BJ (cell line): Measurements from ENCODE around the gene SLMAP. TPM values are rescaled to one million over a fixed set of nuclear protein-coding genes. Genes with fewer than 3 reads are reported as not detected.
"Not testable (repeated sequence)": the region's sequence is repeated elsewhere in the genome, so short reads cannot be mapped to it uniquely, and the experiment has no call there.

Experiments used
- CTCF ChIA-PET: fragments of 350-600 bp; formaldehyde crosslinking; extraction: SDS; loops from one replicate; lab custom pipeline; 2021; ENCODE audit warnings: antibody characterized with exemption, inconsistent platforms; lab: Yijun Ruan, JAX
- POLR2A ChIA-PET: fragments of 300-600 bp; sonication (Branson Sonifier 250); formaldehyde crosslinking; extraction: SDS; loops from one replicate; lab custom pipeline; 2021; ENCODE audit warnings: antibody characterized with exemption; lab: Charles Lee
- DNase-seq: peaks from one replicate; pipeline ENCODE4 v3.0.0-alpha.2; 2011; ENCODE audit warnings: low read depth
- H3K27me3 ChIP-seq: 2 replicates; pipeline ENCODE4 v1.6.0; 2011; ENCODE audit warnings: low read length; ENCODE audit not compliant: control insufficient read depth, insufficient read depth
- H3K36me3 ChIP-seq: 2 replicates; pipeline ENCODE4 v1.5.1; 2011; ENCODE audit warnings: low read length; ENCODE audit not compliant: control insufficient read depth, insufficient read depth
- H3K4me3 ChIP-seq: 2 replicates; pipeline ENCODE4 v1.5.1; 2011; ENCODE audit warnings: low read depth, mild to moderate bottlenecking, control low read depth, low read length
- CTCF ChIP-seq: IDR thresholded peaks from 2 replicates; pipeline ENCODE4 v1.5.1; 2011; ENCODE audit warnings: low read depth, mild to moderate bottlenecking, control low read depth, inconsistent platforms, low read length, moderate library complexity; ENCODE audit not compliant: insufficient read depth
- polyA plus RNA-seq: library from polyadenylated mRNA; depleted of rRNA; stranded (reverse); fragments of >200 nt; gene quantifications from 2 replicates; pipeline ENCODE4 v1.2.3, GENCODE V29; 2011

The SLMAP gene
- polyA plus RNA-seq, 1 experiment: 24.1 TPM

- Histone ChIP-seq H3K27me3 (no peaks in the 10 kb centered on the region), H3K36me3 (no peaks in the 10 kb centered on the region), H3K4me3 (no peak overlapping the region)
- no peak for DNase-seq
- POLR2A ChIA-PET: no interaction called here
- TF ChIP-seq CTCF: no peak
- CTCF ChIA-PET: interaction anchor here (0.6 to 5.3 kb wide), 6 partner anchors 9 to 459 kb away, joined by 3 to 44 read pairs (median 4); no protein-coding TSS in a partner anchor
Observed at GRCh38 chr3:57855943-57856342, 99.8 kb downstream of the SLMAP start.

GRCh38 chr3:57856675-57857074 lies 100.6 kb downstream of the SLMAP start:
- ChIA-PET CTCF (interaction anchor here (1.0 to 5.3 kb wide), 4 partner anchors 8 to 460 kb away, joined by 3 to 44 read pairs (median 4); no protein-coding TSS in a partner anchor), POLR2A (no interaction called here)
- H3K36me3 ChIP-seq: no peaks in the 10 kb centered on the region
- TF ChIP-seq CTCF: peak; percentile 23; the same call in 1 of the 2 replicates
- no peaks in the 10 kb centered on the region for H3K27me3 ChIP-seq
- no peak overlapping the region for H3K4me3 ChIP-seq
- no peak for DNase-seq

DNA sequence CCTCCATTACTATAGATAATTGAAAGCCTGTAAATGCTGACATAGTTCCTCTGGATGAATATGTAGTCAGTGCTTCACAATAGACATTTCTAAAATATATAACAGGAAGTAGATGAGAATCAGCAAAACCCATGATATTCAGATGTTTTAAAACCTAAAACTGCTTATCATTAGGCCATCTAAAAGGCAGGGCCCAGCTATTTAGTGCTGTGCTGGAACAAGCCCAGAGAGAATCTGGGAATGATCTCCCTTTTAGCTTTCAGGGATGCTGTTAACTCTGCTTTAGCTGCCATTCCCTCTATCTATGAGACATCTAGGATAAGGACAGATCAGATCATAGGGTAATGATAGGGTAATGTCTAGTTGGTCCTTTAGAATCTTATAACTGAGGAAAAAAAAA lies 106.8 kb downstream of the SLMAP start:
- ChIA-PET CTCF (interaction anchor here (1.0 kb wide), 1 partner anchor 151 kb away, joined by 4 read pairs; no protein-coding TSS in a partner anchor), POLR2A (no interaction called here)
- DNase-seq: no peak
- Histone ChIP-seq H3K36me3 (no peaks in the 10 kb centered on the region), H3K27me3 (no peaks in the 10 kb centered on the region), H3K4me3 (no peak overlapping the region)
- TF ChIP-seq CTCF: no peak

- Histone ChIP-seq H3K27me3 (no peaks in the 10 kb centered on the region), H3K36me3 (no peaks in the 10 kb centered on the region), H3K4me3 (no peak overlapping the region)
- ChIA-PET POLR2A (no interaction called here), CTCF (interaction anchor here (1.0 kb wide), 1 partner anchor 151 kb away, joined by 4 read pairs; no protein-coding TSS in a partner anchor)
- no peak for DNase-seq
- TF ChIP-seq CTCF: no peak
Observed at GRCh38 chr3:57863380-57863779, 107.3 kb downstream of the SLMAP start.

- ChIA-PET POLR2A (no interaction called here), CTCF (interaction anchor here (0.7 to 1.1 kb wide), 14 partner anchors 9 to 312 kb away, joined by 3 to 7 read pairs (median 4); partner anchors contain the start of gene PDE12)
- no peaks in the 10 kb centered on the region for H3K36me3 ChIP-seq
- H3K4me3 ChIP-seq: no peak overlapping the region
- no peak for DNase-seq
- H3K27me3 ChIP-seq: no peaks in the 10 kb centered on the region
- peak; percentile 61 for TF ChIP-seq CTCF
Observed at GRCh38 chr3:57864853-57865252, 108.7 kb downstream of the SLMAP start.

GRCh38 chr3:57869110-57869509 lies 113.0 kb downstream of the SLMAP start:
- POLR2A ChIA-PET, H3K27me3 ChIP-seq, H3K4me3 ChIP-seq, H3K36me3 ChIP-seq, DNase-seq: not testable (repeated sequence)
- CTCF ChIA-PET: interaction anchor here (1.2 kb wide), 1 partner anchor 13 kb away, joined by 4 read pairs; no protein-coding TSS in a partner anchor
